Activated T-cell treated with anti-CD3 and anti-CD28 coated beads, Interleukin-2, amount 50 U/mL, for 24 hours (primary cell): ENCODE data around the gene ADGRD1.

Source experiments
- DNase-seq: peaks from one replicate; pipeline ENCODE4 v3.0.0-alpha.2; 2020
- H3K27ac Mint-ChIP-seq: 2 replicates; pipeline ENCODE4 v1.8.0; 2020; ENCODE audit warnings: mild to moderate bottlenecking, mixed read lengths
- H3K27me3 Mint-ChIP-seq: 2 replicates; pipeline ENCODE4 v1.8.0; 2020; ENCODE audit warnings: mixed read lengths
- H3K36me3 Mint-ChIP-seq: 2 replicates; pipeline ENCODE4 v1.8.0; 2020; ENCODE audit warnings: low read depth, mixed read lengths
- H3K4me1 Mint-ChIP-seq: 2 replicates; pipeline ENCODE4 v1.8.0; 2020; ENCODE audit warnings: low read depth, mixed read lengths
- H3K4me3 Mint-ChIP-seq: 2 replicates; pipeline ENCODE4 v1.8.0; 2020; ENCODE audit warnings: mild to moderate bottlenecking, moderate library complexity, mixed read lengths
- H3K9me3 Mint-ChIP-seq: 2 replicates; pipeline ENCODE4 v1.8.0; 2020; ENCODE audit warnings: mixed read lengths

The ADGRD1 gene

DNA sequence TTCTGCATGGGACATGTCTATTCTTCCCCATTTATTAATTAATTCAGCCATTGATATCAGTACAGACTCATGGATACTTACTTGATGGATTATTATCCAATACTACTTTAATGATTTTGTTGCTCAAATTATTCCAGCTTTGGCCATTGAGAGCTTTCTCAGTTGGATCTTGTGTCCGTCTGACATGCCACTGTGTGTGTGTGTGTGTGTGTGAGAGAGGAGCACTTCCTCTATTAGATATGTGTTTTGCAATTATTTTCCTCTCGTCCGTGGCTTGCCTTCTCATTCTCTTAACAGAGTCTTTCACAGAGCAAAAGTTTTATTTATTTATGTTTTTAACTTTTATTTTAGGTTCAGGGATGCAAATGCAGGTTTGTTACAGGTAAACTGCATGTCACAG, 194.2 kb downstream of the ADGRD1 start:
- peaks cover 14% of the 10 kb centered on the region for H3K27me3 Mint-ChIP-seq
- H3K36me3 Mint-ChIP-seq: no peaks in the 10 kb centered on the region
- H3K27ac Mint-ChIP-seq: no peak overlapping the region
- no peaks in the 10 kb centered on the region for H3K9me3 Mint-ChIP-seq
- no peak overlapping the region for H3K4me3 Mint-ChIP-seq
- DNase-seq: no peak
- no peaks in the 10 kb centered on the region for H3K4me1 Mint-ChIP-seq

DNA sequence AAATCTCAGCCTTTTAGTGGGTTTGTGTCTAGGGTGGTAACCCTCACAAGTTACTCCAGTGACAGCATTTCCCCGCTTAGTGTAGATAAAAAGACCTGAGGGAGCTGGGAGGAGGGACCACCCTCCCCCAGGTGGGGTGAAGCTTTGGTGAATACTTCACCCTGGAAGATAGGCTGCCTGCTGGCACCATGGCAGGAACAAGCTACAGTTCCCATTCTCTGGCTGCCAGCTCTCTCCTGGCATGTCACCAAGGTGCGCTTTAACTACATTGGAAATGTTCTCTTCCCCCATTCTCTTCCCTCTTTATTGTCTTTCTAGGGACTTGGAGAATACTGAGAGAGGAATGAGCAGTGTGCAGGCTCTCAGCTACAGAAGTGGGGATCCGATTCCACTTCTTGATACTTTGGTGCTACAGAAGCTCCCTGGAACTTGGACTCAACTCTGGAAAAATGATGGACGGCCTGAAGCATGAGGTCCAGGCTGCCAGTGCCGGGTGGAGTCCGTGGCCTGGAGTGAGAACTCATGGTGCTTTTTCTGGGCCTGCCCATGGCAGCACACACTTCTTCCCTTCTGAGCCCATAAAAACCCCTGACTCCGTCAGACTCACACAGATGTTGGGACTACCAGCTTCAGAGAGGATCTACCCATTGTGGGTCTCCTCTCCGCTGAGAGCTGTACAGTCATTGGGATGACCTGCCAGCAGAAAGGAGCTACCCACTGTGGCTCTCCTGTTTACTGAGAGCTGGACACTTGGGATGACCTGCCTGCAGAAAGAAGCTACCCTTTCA, 198.0 kb downstream of the ADGRD1 start:
- Mint-ChIP-seq H3K4me3 (no peak overlapping the region), H3K4me1 (no peaks in the 10 kb centered on the region)
- no peak for DNase-seq

DNA sequence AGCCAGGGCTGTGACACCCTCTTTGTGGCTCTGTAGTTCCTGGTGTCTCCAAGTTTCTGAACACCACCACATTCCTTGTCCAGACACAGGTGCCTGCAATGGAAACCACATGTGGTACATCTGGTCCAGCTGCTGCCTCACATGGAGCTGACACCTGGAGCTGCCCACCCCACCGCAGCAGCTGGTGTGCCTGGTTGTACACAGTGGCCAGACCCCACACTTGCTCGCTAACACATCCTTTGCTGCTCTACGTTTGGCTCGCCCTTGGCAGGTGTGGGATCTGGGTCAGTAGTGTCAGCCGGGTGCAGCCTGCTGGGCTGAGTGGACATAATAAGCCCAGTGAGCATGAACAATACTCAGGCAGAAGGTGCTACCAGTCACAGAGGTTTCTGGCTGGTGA, 198.9 kb downstream of the ADGRD1 start:
- Mint-ChIP-seq H3K9me3 (no peaks in the 10 kb centered on the region), H3K4me1 (no peaks in the 10 kb centered on the region), H3K36me3 (no peaks in the 10 kb centered on the region), H3K4me3 (no peak overlapping the region), H3K27ac (no peak overlapping the region), H3K27me3 (peaks cover 34% of the 10 kb centered on the region)
- DNase-seq: no peak

More for the DNA sequence above, 198.0 kb downstream of the ADGRD1 start:
- H3K27ac Mint-ChIP-seq: no peak overlapping the region
- H3K27me3 Mint-ChIP-seq: peaks cover 34% of the 10 kb centered on the region
- no peaks in the 10 kb centered on the region for H3K9me3 Mint-ChIP-seq
- no peaks in the 10 kb centered on the region for H3K36me3 Mint-ChIP-seq

DNA sequence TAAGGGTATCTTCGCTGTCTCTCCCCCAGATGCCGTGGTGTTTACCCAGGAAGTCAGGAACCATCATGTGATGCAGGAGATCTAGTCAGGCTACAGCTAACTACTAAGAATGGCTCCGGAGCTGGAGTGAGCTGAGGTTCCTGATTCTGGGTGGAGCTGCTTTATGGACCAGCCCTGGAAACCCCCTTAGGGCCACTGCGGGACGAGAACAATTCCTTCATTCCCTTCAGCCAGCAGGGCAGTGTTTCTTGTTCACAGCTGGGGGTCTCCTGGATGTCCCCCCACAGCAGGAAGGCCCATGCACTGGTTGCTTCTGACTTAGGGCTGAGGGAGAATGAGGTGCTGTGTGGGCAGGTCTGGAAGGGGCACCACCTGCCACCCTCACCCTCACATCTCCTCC, 199.3 kb downstream of the ADGRD1 start:
- no peak overlapping the region for H3K4me3 Mint-ChIP-seq
- H3K4me1 Mint-ChIP-seq: no peaks in the 10 kb centered on the region
- DNase-seq: no peak
- no peaks in the 10 kb centered on the region for H3K9me3 Mint-ChIP-seq
- no peak overlapping the region for H3K27ac Mint-ChIP-seq
- peaks cover 34% of the 10 kb centered on the region for H3K27me3 Mint-ChIP-seq
- H3K36me3 Mint-ChIP-seq: no peaks in the 10 kb centered on the region

DNA sequence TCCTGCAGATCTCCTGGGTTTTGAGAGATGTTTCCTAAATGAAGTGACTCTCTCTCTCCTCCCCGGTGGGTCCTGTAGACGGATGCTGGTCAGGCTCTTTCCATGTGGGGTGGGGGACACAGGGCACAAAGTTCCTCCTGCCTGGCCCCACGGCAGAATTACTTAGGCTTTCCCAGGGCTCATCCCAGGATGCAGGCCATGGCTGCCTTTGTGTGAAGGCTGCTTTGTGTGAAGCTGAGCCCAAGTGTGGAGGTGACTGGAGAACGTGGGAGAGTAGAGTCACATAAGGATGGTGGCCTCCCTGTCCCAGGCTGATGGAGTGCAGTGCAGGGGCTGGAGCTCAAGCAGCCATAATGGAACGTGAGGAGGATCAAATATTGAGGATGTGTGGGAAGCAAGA, 200.2 kb downstream of the ADGRD1 start:
- Mint-ChIP-seq H3K4me3 (no peak overlapping the region), H3K27me3 (peaks cover 31% of the 10 kb centered on the region), H3K27ac (no peak overlapping the region), H3K9me3 (no peaks in the 10 kb centered on the region), H3K4me1 (no peaks in the 10 kb centered on the region), H3K36me3 (no peaks in the 10 kb centered on the region)
- no peak for DNase-seq

DNA sequence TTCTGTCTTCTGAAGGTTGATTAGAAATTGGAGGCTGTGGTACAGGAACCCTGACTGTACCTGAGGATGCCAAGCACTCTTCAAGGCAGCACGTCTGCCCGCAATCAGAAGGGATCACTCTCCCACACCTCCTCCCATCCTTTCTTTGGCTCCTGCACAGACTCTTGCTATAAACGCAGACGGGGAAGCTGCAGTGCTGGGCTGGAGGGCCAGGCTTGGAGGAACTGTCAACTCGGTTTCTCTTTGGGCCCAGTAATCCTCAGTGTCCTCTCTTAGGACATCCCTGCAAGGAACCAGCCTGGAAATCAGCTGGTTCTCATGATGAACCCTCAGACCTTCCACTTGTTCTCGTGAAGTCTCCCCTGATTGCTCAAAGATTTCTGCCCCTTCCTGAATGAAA, 201.4 kb downstream of the ADGRD1 start:
- Mint-ChIP-seq H3K36me3 (no peaks in the 10 kb centered on the region), H3K27ac (no peak overlapping the region), H3K9me3 (no peaks in the 10 kb centered on the region), H3K4me3 (no peak overlapping the region), H3K27me3 (peaks cover 31% of the 10 kb centered on the region), H3K4me1 (no peaks in the 10 kb centered on the region)
- DNase-seq: no peak

DNA sequence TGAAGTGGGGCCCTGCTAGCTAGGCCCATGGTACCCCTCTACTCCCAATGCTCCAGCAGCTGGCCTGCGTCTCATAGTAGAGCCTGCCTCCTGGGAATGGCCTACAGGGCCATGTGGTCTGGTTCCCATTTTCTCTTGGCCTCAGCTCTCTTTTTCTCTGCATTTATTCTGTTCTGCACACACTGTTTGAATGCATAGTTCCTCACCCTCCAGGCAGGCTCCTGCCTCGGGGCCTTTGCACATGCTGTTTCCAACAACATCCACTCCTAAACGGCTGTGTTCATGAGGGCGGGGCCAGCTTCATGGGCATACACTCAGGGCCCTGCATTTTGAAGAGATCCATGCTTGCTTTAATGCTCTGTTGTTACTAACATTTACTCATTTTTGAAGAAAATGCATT, 204.0 kb downstream of the ADGRD1 start:
- H3K27me3 Mint-ChIP-seq: peaks cover 22% of the 10 kb centered on the region
- no peak overlapping the region for H3K27ac Mint-ChIP-seq
- DNase-seq: no peak
- H3K9me3 Mint-ChIP-seq: no peaks in the 10 kb centered on the region
- H3K4me3 Mint-ChIP-seq: no peak overlapping the region
- no peaks in the 10 kb centered on the region for H3K4me1 Mint-ChIP-seq
- H3K36me3 Mint-ChIP-seq: no peaks in the 10 kb centered on the region

DNA sequence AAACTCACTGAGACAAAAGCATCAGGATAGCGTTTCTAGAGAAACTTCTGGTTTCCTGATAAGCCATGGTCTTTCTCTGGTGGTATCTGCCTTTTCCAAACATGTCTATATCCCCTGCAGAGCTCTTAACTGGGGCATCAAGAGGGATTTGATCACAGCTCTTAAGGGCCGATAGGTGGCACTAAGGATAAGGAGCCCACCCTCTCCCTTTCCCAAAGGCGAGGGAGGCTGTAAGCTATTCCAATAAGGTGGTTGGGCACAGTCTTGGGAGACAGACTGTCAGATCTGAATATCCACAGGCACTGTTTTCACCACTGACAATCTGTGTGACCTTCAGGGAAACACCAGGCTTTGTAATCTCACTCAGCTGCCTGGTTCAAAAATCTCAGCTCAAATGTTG, 206.0 kb downstream of the ADGRD1 start:
- no peak overlapping the region for H3K27ac Mint-ChIP-seq
- no peaks in the 10 kb centered on the region for H3K36me3 Mint-ChIP-seq
- no peaks in the 10 kb centered on the region for H3K9me3 Mint-ChIP-seq
- H3K4me3 Mint-ChIP-seq: no peak overlapping the region
- H3K27me3 Mint-ChIP-seq: peaks cover 7% of the 10 kb centered on the region
- H3K4me1 Mint-ChIP-seq: no peaks in the 10 kb centered on the region
- no peak for DNase-seq

DNA sequence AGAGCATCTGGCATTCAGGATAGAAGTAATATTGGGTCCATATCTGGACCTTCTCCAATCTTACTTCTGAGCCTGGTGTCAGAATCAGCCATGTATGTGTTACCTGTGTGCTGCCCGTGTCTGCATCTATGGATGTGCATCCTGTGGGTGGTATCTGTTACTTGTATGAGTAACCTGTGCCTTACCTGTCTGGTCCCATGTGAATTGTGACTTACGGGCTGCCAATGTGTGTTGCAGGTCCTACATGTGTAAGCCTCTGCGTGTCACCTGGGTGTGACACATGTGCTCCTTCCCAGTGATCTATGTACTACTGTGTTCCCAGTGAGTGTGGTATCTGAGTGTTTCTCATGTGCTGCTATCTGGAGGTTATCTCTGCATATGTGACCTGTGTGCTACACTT, 208.4 kb downstream of the ADGRD1 start:
- Mint-ChIP-seq H3K27ac (no peak overlapping the region), H3K4me1 (no peaks in the 10 kb centered on the region), H3K4me3 (no peak overlapping the region), H3K27me3 (peaks cover 7% of the 10 kb centered on the region), H3K9me3 (no peaks in the 10 kb centered on the region), H3K36me3 (no peaks in the 10 kb centered on the region)
- no peak for DNase-seq

DNA sequence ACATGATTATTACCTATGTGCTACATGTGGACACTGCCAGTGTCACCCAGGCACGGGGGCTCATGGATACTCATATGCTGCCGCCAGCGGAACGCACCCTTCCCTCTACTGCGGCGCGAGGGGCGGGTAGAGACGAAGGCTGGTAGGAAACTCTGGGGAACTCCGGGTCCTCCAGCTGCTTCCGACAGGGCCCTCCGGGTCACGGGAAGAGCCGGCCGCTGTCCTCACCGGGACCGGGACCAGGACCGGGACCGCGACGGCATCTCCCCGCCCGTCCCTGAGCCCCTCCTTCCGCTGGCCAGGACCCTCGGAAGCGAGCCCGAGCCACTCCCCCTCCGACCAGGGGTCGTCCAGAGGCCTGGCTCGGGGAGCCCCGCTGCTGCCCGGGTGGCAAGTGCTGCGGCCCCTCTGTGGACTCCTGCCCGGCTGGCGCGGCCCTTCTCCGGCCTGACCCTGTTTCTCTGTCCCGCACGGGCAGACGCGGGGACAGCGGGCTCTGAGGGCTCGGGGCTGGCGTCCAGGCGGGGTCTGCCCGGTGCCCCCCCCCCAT, 209.6 kb downstream of the ADGRD1 start:
- no peaks in the 10 kb centered on the region for H3K36me3 Mint-ChIP-seq

DNA sequence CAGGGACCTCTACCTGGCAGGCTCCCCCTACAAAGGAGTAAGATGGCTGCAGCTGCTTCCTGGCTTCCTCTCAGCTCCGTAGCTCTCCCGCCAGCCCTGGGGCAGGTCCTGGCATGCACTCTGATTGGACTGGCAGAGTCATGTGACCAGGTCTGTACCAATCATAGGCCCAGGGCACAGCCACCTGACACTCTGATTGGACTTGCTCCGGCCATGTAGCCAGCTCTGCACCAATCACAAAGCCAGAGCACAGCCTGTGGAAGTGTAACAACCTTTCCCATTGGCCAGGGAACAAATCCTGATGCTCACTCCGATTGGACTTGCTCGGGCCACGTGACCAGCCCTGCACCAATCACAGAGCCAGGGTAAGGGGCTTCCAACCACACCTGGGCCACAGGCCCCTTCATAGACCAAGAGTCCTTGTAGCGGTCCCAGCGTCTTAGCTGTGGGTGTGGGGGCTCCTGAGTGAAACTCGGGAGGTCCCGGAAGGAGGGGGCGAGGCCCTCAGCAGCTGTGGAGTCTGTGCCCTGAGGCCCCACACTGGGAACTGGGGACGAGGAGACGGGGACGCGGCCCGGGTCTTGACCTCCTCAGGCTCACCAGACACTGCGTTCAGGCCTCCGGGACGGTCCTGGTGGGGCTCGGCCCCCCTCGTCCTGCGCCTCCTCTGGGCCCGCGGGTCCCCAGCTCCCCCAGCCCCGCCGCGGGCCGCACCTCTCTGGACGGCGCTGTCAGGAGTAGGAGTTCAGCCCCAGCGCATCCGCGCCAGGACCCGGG, 210.6 kb downstream of the ADGRD1 start:
- peaks cover 14% of the 10 kb centered on the region for H3K27me3 Mint-ChIP-seq

More for the DNA sequence above, 209.6 kb downstream of the ADGRD1 start:
- no peaks in the 10 kb centered on the region for H3K4me1 Mint-ChIP-seq
- H3K27me3 Mint-ChIP-seq: peaks cover 10% of the 10 kb centered on the region
- no peak overlapping the region for H3K4me3 Mint-ChIP-seq
- H3K9me3 Mint-ChIP-seq: no peaks in the 10 kb centered on the region
- DNase-seq: no peak
- H3K27ac Mint-ChIP-seq: no peak overlapping the region

DNA sequence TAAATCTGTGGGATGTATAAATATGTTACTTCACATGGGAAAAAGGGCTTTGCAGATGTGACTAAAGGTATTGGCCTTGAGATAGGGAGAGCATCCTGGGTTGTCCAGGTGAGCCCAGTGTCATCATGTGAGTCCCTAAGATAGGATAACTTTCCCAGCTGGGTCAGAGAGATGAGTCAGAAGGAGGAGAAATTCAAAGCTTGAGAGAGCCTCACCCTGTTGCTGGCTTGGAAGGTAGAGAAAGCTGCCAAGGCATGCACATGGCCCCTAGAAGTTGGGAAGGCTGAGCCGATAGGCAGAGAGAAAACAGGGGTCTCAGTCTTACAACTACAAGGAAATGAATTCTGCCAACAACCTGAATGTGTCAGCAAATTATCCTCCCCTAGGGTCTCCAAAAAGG, 213.0 kb downstream of the ADGRD1 start:
- no peaks in the 10 kb centered on the region for H3K36me3 Mint-ChIP-seq

More for the DNA sequence above, 210.6 kb downstream of the ADGRD1 start:
- Mint-ChIP-seq H3K4me1 (no peaks in the 10 kb centered on the region), H3K4me3 (no peak overlapping the region), H3K27ac (no peak overlapping the region), H3K36me3 (no peaks in the 10 kb centered on the region), H3K9me3 (no peaks in the 10 kb centered on the region)
- DNase-seq: no peak

DNA sequence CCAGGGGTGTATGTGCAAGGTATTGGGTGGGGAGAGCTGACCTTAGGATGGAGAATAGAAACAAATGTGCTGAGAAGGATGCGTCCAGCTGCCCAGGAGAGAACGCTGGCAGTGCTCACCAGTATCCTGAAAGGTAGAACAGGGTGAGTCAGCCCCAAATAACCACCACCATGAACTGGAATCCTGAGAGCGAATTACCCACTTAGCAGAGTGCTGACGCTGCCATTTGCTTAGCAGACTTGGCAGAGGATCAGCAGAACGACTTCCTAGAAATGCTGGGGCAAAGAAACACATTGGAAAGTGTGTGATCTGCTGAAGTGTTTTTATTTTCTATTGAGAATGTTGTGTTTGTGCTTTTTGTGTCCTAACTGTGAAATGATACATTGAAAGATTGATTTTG, 213.6 kb downstream of the ADGRD1 start:
- peaks cover 2% of the 10 kb centered on the region for H3K4me1 Mint-ChIP-seq

More for the DNA sequence above, 213.0 kb downstream of the ADGRD1 start:
- DNase-seq: no peak
- Mint-ChIP-seq H3K4me1 (peaks cover 2% of the 10 kb centered on the region), H3K27ac (no peak overlapping the region), H3K27me3 (peaks cover 14% of the 10 kb centered on the region), H3K9me3 (no peaks in the 10 kb centered on the region), H3K4me3 (no peak overlapping the region)

DNA sequence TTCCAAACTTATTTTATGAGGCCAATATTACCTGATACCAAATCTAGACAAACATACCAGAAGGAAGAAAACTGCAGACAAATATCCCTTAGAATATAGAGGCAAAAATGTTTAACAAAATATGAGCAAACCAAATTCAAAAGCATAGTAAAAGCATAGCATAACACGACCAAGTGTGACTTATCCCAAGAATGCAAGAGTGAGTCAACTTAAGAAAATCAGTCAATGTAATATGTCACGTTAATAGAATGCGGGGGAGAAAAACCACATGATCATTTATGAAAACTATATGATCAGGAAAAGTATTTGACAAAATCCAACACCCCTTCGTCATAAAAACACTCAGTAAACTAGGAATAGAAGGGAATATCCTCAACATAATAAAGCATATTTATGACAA, 217.3 kb downstream of the ADGRD1 start:
- no peaks in the 10 kb centered on the region for H3K36me3 Mint-ChIP-seq
- no peak overlapping the region for H3K4me3 Mint-ChIP-seq
- DNase-seq: no peak
- no peak overlapping the region for H3K27ac Mint-ChIP-seq
- H3K27me3 Mint-ChIP-seq: peaks cover 11% of the 10 kb centered on the region
- peaks cover 2% of the 10 kb centered on the region for H3K4me1 Mint-ChIP-seq
- H3K9me3 Mint-ChIP-seq: peaks cover 11% of the 10 kb centered on the region

More for the DNA sequence above, 213.6 kb downstream of the ADGRD1 start:
- no peaks in the 10 kb centered on the region for H3K36me3 Mint-ChIP-seq
- no peak overlapping the region for H3K4me3 Mint-ChIP-seq
- no peak overlapping the region for H3K27ac Mint-ChIP-seq
- peaks cover 14% of the 10 kb centered on the region for H3K27me3 Mint-ChIP-seq
- no peak for DNase-seq
- H3K9me3 Mint-ChIP-seq: no peaks in the 10 kb centered on the region

DNA sequence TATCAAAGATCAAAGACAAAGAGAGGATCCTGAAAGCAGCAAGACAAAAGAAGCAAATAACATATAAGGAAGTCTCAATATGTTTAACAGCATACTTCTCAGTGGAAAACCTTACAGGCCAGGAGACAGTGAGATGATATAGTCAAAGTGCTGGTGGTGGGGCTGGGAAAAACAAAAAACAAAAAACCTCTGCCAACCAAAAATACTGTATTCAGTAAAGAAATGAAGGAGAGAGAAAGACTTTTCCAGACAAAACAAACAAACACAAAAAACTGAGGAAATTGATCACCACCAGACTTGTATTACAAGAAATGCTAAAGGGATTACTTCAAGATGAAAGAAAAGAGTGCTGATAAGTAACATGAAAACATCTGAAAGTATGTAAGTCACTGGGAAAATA, 221.2 kb downstream of the ADGRD1 start:
- DNase-seq: no peak
- no peak overlapping the region for H3K27ac Mint-ChIP-seq
- peaks cover 2% of the 10 kb centered on the region for H3K4me1 Mint-ChIP-seq
- H3K36me3 Mint-ChIP-seq: no peaks in the 10 kb centered on the region
- no peak overlapping the region for H3K4me3 Mint-ChIP-seq
- peaks cover 18% of the 10 kb centered on the region for H3K9me3 Mint-ChIP-seq
- H3K27me3 Mint-ChIP-seq: peaks cover 31% of the 10 kb centered on the region
